GM23248 (cell line): ENCODE results near the gene ASPHD1. TPM values are rescaled to one million over a fixed set of nuclear protein-coding genes. Genes with fewer than 3 reads are reported as not detected.

Experiments
- DNase-seq: peaks from one replicate; pipeline ENCODE4 v3.0.0-alpha.2; 2015
- H2AFZ ChIP-seq: fragments of 200-600 bp; sonication (generic); 2 replicates; pipeline ENCODE4 v1.6.1; 2016; ENCODE audit warnings: antibody characterized with exemption
- H3F3A ChIP-seq: fragments of 200-600 bp; sonication (generic); 2 replicates; pipeline ENCODE4 v1.6.1; 2016; ENCODE audit warnings: mild to moderate bottlenecking, antibody characterized with exemption, mixed run types; ENCODE audit not compliant: insufficient read depth
- H3K27ac ChIP-seq: fragments of 200-600 bp; sonication (generic); 2 replicates; pipeline ENCODE4 v1.5.1; 2016; ENCODE audit warnings: mild to moderate bottlenecking
- H3K27me3 ChIP-seq: fragments of 200-600 bp; sonication (generic); replicated peaks from 2 replicates; pipeline ENCODE4 v1.6.1; 2016; ENCODE audit warnings: mild to moderate bottlenecking; ENCODE audit not compliant: insufficient read depth
- H3K36me3 ChIP-seq: fragments of 200-600 bp; sonication (generic); 2 replicates; pipeline ENCODE4 v1.6.1; 2016; ENCODE audit warnings: low read depth, mild to moderate bottlenecking
- H3K4me1 ChIP-seq: fragments of 200-600 bp; sonication (generic); 2 replicates; pipeline ENCODE4 v1.6.1; 2016; ENCODE audit warnings: mild to moderate bottlenecking; ENCODE audit not compliant: insufficient read depth
- H3K4me2 ChIP-seq: fragments of 200-600 bp; sonication (generic); one replicate; pipeline ENCODE4 v1.6.1; 2016; ENCODE audit warnings: mild to moderate bottlenecking; ENCODE audit not compliant: unreplicated experiment
- H3K4me3 ChIP-seq: fragments of 200-600 bp; sonication (generic); 2 replicates; pipeline ENCODE4 v1.5.1; 2016; ENCODE audit warnings: mild to moderate bottlenecking
- H3K79me2 ChIP-seq: fragments of 200-600 bp; sonication (generic); 2 replicates; pipeline ENCODE4 v1.6.1; 2016; ENCODE audit warnings: mild to moderate bottlenecking; ENCODE audit not compliant: insufficient read depth
- H3K9ac ChIP-seq: fragments of 200-600 bp; sonication (generic); 2 replicates; pipeline ENCODE4 v1.6.1; 2016; ENCODE audit warnings: mild to moderate bottlenecking
- H3K9me2 ChIP-seq: fragments of 200-600 bp; sonication (generic); 2 replicates; pipeline ENCODE4 v1.6.1; 2016; ENCODE audit warnings: mixed run types, mild to moderate bottlenecking, moderate library complexity; ENCODE audit not compliant: insufficient read depth
- H3K9me3 ChIP-seq: fragments of 200-600 bp; sonication (generic); one replicate; pipeline ENCODE4 v1.6.1; 2017; ENCODE audit warnings: low read depth
- H4K20me1 ChIP-seq: fragments of 200-600 bp; sonication (generic); 2 replicates; pipeline ENCODE4 v1.6.0; 2016; ENCODE audit not compliant: insufficient read depth
- EZH2 ChIP-seq: fragments of 200-600 bp; sonication (generic); IDR thresholded peaks from 2 replicates; pipeline ENCODE4 v1.6.1; 2018; ENCODE audit warnings: antibody characterized with exemption, mild to moderate bottlenecking; ENCODE audit not compliant: insufficient read depth, poor library complexity, severe bottlenecking
- EZH2phosphoT487 ChIP-seq: fragments of 200-600 bp; sonication (generic); IDR thresholded peaks from 2 replicates; pipeline ENCODE4 v1.6.1; 2018; ENCODE audit warnings: antibody characterized with exemption, moderate library complexity, mild to moderate bottlenecking, low read depth; ENCODE audit not compliant: insufficient read depth
- WGBS, 2 experiments: methylation state at CpG; one replicate each; pipeline ENCODE4 v1.1.6; 2015 to 2017; ENCODE audit warnings: low lambda C conversion rate in 2 of 2, low coverage in 1 of 2; ENCODE audit errors: missing lambda C conversion rate in 2 of 2; 5-methylcytosine and 5-hydroxymethylcytosine counted together
- in situ Hi-C: fragments of 300-500 bp; cut with MboI; formaldehyde crosslinking; loops from 2 replicates; pipeline ENCODE4 v1.15.0; 2020
- polyA plus RNA-seq: library from polyadenylated mRNA; unstranded; fragments of >200 nt; fragmentation: Nextera tagmentation; extraction: Ambion mirVana; gene quantifications from 2 replicates; pipeline ENCODE4 v1.2.1, GENCODE V29; 2016
- total RNA-seq: library from RNA; depleted of rRNA; stranded (reverse); fragments of >200 nt; shearing (Covaris generic); gene quantifications from 2 replicates; pipeline ENCODE4 v1.2.3, GENCODE V29; 2014

The ASPHD1 gene
- total and polyA plus RNA-seq, 2 experiments from 2014 or later = 6.9 to 19.3 TPM

DNA sequence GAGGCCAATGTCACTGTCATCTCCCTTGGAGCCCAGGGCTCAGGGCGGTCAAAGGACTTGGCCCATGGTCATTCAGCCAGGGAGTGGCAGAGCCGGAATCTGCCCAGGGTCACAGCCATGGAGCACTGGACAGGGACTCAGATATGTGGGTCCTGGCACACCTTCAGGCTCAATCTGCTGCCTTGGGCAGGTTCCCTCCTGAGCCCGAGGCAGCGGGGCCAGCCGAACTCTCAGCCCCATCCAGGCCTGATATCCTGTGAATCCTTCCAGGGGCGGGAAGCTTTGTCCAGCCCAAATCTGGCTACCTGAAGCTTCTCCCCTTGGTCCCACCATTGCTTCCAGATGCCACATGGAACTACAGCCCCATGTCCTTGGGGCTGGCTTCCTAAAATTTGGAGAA lies 25.1 kb upstream of the ASPHD1 start:
- Histone ChIP-seq H3K9me3 (no peaks in the 10 kb centered on the region), H3F3A (no peaks in the 10 kb centered on the region), H3K4me1 (no peaks in the 10 kb centered on the region), H2AFZ (no peak overlapping the region), H3K27ac (no peak overlapping the region), H4K20me1 (no peaks in the 10 kb centered on the region), H3K27me3 (0 out of 2 replicates have a peak, but pooled peaks cover 6% of the 10 kb centered on the region), H3K79me2 (no peaks in the 10 kb centered on the region), H3K9me2 (no peaks in the 10 kb centered on the region), H3K4me3 (no peak overlapping the region), H3K9ac (no peak overlapping the region), H3K4me2 (no peak overlapping the region), H3K36me3 (no peaks in the 10 kb centered on the region)
- in situ Hi-C loops = no loop called here
- 82 to 86% methylated on average over 6 of the region's 6 CpGs for whole genome bisulfite sequencing, 2 experiments
- no peak for DNase-seq
- TF ChIP-seq EZH2 = no peak
- TF ChIP-seq EZH2phosphoT487 = no peak

- Histone ChIP-seq H3K9ac (no peak overlapping the region), H3K27me3 (0 out of 2 replicates have a peak, but pooled peaks cover 6% of the 10 kb centered on the region), H3K9me3 (no peaks in the 10 kb centered on the region), H3F3A (no peaks in the 10 kb centered on the region), H3K4me1 (no peaks in the 10 kb centered on the region), H3K9me2 (no peaks in the 10 kb centered on the region), H2AFZ (peak overlapping the region; percentile 32), H3K4me3 (peak overlapping the region; percentile 50), H3K79me2 (no peaks in the 10 kb centered on the region), H4K20me1 (no peaks in the 10 kb centered on the region), H3K36me3 (no peaks in the 10 kb centered on the region), H3K4me2 (peak overlapping the region; percentile 65), H3K27ac (no peak overlapping the region)
- WGBS, 2 experiments = 11 to 15% methylated on average over 8 to 18 of the region's 18 CpGs
- TF ChIP-seq EZH2 = no peak
- no peak for TF ChIP-seq EZH2phosphoT487
- DNase-seq = no peak
- in situ Hi-C loops = no loop called here
These were observed 24.1 kb upstream of the ASPHD1 start for GRCh38 chr16:29876217-29876593.

- H3K4me2 ChIP-seq = peak overlapping the region; percentile 65
- no peaks in the 10 kb centered on the region for H3K9me3 ChIP-seq
- H3F3A ChIP-seq = no peaks in the 10 kb centered on the region
- TF ChIP-seq EZH2phosphoT487 (no peak), EZH2 (no peak)
- H3K79me2 ChIP-seq = no peaks in the 10 kb centered on the region
- H3K4me3 ChIP-seq = peak overlapping the region; percentile 50
- 0 out of 2 replicates have a peak, but pooled peaks cover 6% of the 10 kb centered on the region for H3K27me3 ChIP-seq
- H2AFZ ChIP-seq = peak overlapping the region; percentile 32
- DNase-seq = peak; percentile 42
- no peaks in the 10 kb centered on the region for H4K20me1 ChIP-seq
- no peaks in the 10 kb centered on the region for H3K36me3 ChIP-seq
- H3K27ac ChIP-seq = no peak overlapping the region
- no peaks in the 10 kb centered on the region for H3K4me1 ChIP-seq
- H3K9me2 ChIP-seq = no peaks in the 10 kb centered on the region
- in situ Hi-C loops = no loop called here
- 6 to 8% methylated on average over 25 to 45 of the region's 45 CpGs for WGBS, 2 experiments
- H3K9ac ChIP-seq = no peak overlapping the region
These were observed 23.6 kb upstream of the ASPHD1 start for GRCh38 chr16:29876594-29877249.

DNA sequence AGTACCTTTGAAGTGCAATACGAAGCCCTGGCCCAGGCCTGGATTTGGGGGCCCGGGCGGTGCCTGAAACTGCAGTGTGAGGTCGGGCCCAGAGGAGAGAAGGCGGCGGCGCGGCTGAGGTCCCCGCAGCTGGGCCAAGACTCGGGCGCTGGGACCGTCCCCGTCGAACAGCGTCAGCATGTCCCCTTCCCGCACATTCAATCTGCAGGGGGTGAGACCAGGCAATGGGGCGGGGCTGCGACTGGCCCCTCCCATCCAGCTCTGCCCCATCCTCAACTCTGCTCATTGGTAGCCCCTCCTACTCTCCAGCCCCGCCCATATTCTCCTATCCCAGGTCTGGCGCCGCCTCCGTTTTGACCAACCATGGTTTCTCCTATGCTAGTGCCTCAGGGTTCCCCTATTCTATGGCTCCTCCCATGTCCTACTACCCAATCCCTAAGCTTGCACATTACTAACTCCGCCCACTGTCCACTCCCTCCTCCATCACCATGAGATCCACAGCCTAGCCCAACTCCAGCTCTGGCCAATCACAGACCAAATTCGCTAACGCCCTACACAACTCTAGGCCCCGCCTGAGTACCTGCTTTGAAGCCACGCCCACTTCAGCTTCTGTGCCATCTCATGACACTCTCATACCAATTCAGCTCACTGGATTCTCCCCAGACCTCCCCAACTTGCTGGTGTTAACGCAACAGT lies 22.9 kb upstream of the ASPHD1 start:
- Histone ChIP-seq H4K20me1 (no peaks in the 10 kb centered on the region), H3K36me3 (no peaks in the 10 kb centered on the region), H2AFZ (peak overlapping the region; percentile 32; the same call in 1 of the 2 replicates), H3K9ac (no peak overlapping the region), H3K27ac (no peak overlapping the region), H3K9me2 (no peaks in the 10 kb centered on the region), H3K4me2 (no peak overlapping the region), H3K79me2 (no peaks in the 10 kb centered on the region), H3K4me1 (no peaks in the 10 kb centered on the region), H3K4me3 (peak overlapping the region; percentile 50; the same call in 1 of the 2 replicates), H3K9me3 (no peaks in the 10 kb centered on the region), H3K27me3 (0 out of 2 replicates have a peak, but pooled peaks cover 6% of the 10 kb centered on the region), H3F3A (no peaks in the 10 kb centered on the region)
- in situ Hi-C loops = no loop called here
- WGBS, 2 experiments = 15 to 23% methylated on average over 26 to 27 of the region's 28 CpGs
- DNase-seq = peak; percentile 52
- TF ChIP-seq EZH2 = no peak
- TF ChIP-seq EZH2phosphoT487 = no peak
